ENCODE results near the gene CALN1.

- no peak for TF ChIP-seq CTCF (IDR thresholded peaks at IDR 0.05)
- no peak for TF ChIP-seq POLR2A (IDR thresholded peaks at IDR 0.05)
Measured at GRCh38 chr7:71842786-71843185, 569.4 kb downstream of the CALN1 start.

All from prostate gland (tissue), 2 donors.